HCEC 1CT (cell line): Measurements from ENCODE around the gene LENG9.
A peak's percentile ranks its signal among the peaks of the same experiment; 100 is the strongest.
"Not testable (repeated sequence)": the region's sequence is repeated elsewhere in the genome, so short reads cannot be mapped to it uniquely, and the experiment has no call there.

ENCODE experiments used
- DNase-seq: peaks from one replicate; pipeline ENCODE4 v3.0.0-alpha.2; 2017

LENG9 gene

GRCh38 chr19:54457773-54458647 is 5.6 kb downstream of the LENG9 start:
- no peak for DNase-seq

- no peak for DNase-seq
Measured at GRCh38 chr19:54456423-54457373, 6.9 kb downstream of the LENG9 start.

- DNase-seq = no peak
Measured at GRCh38 chr19:54455786-54456422, 7.7 kb downstream of the LENG9 start.

GRCh38 chr19:54454781-54455675 is 8.6 kb downstream of the LENG9 start:
- DNase-seq = no peak

- no peak for DNase-seq
Measured at GRCh38 chr19:54453921-54454780, 9.4 kb downstream of the LENG9 start.

GRCh38 chr19:54452626-54453025 is 11.0 kb downstream of the LENG9 start:
- no peak for DNase-seq

GRCh38 chr19:54451997-54452396 is 11.6 kb downstream of the LENG9 start:
- no peak for DNase-seq

DNA sequence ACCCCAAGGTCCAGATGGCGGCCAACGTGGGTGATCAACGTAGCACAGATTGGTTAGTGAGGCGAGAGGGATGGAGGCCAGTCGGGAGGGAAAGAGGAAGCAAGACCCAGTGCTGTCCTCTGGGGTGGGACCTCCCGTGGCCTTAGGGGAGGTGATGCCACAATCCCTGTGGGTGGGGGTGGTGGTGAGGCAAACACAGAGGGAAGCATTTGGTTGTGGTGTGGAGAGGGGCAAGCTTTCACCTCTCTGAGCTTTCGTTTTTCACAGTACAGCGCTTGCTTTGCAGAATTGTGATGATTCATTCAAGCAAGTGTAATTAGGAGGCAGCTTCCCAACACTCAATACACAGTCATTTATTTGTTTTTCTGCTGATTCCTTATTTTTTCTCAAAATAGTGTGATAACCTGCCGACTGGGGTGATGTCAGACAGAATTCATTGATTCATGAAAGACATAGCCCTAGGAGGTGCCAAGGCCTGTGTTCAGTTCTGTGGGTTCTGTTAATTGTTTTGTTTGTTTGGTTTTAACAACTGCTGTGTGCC is 12.2 kb downstream of the LENG9 start:
- DNase-seq = no peak

DNA sequence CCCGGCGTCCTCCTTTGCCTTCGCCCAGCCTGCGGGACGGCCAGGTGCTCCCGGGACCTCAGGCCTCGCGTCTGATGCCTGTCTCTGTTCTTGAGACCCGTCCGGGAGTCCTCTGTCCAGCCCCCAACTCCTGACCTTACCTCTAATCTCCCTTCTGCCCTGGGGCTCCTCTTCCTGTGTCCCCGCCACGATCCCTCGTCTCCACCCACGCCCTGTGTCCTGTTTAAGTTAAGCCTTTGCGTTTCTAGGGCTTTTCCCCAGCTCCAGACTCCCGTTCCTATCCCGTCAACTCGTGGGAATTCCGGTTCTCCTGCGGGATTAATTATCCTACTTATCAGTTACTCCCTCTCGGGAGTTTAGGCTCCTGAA is 13.9 kb downstream of the LENG9 start:
- no peak for DNase-seq

DNA sequence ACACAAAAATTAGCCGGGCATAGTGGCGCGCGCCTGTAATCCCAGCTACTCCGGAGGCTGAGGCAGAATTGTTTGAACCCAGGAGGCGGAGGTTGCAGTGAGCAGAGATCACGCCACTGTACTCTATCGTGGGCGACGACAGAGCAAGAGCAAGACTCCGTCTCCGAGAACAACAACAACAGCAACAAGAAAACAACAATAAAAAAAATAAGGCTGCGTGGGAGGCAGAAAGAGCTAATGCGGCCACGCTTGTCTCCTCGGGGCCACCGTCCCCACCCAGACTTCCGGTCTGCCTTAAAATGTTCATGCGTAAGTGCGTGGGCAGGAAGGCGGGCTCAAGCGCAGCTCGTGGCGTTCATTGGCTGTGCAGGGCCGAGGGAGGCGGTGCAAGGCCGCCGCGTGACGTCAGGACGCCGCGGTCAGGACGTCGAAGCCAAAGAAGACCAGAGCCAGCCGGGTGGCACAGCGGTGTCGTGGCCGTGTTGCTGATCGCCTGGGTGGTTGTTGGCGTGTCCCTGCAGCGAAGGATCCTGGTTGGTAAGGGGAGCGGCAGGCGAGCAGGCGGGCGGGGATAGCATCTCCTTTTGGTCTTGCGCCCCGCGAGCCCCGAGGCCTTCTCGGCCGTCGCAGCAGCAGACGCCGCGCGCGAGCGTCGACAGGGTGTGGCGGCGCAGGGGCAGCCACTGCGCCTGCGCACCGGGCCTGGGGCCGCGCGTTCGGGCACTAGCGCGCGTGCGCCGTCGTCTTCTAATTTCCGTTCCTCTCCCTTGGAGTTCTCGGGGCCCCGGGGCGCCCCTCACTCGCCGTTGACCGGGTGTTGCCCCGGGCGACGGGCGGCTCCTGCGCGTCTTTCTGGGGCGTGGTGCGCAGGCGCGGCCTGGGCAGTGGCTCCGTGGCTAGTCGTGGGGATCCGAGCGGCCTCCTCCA is 14.5 kb downstream of the LENG9 start, which contains the start of gene LENG8:
Gene LENG8, plus strand, starts transcription at position 426 of the 927 bp plus-strand sequence. CDS start 2,146 bp downstream, outside the sequence.
- DNase-seq = peak; percentile 98

- DNase-seq = peak; percentile 60
Measured at GRCh38 chr19:54448040-54448773, 15.4 kb downstream of the LENG9 start.

GRCh38 chr19:54446349-54446748 is 17.2 kb downstream of the LENG9 start:
- DNase-seq = not testable (repeated sequence)

- no peak for DNase-seq
Measured at GRCh38 chr19:54444737-54445136, 18.8 kb downstream of the LENG9 start.

- DNase-seq = no peak
Measured at GRCh38 chr19:54440641-54441040, 22.9 kb downstream of the LENG9 start.

- DNase-seq = no peak
Measured at GRCh38 chr19:54439174-54439851, 24.3 kb downstream of the LENG9 start.

DNA sequence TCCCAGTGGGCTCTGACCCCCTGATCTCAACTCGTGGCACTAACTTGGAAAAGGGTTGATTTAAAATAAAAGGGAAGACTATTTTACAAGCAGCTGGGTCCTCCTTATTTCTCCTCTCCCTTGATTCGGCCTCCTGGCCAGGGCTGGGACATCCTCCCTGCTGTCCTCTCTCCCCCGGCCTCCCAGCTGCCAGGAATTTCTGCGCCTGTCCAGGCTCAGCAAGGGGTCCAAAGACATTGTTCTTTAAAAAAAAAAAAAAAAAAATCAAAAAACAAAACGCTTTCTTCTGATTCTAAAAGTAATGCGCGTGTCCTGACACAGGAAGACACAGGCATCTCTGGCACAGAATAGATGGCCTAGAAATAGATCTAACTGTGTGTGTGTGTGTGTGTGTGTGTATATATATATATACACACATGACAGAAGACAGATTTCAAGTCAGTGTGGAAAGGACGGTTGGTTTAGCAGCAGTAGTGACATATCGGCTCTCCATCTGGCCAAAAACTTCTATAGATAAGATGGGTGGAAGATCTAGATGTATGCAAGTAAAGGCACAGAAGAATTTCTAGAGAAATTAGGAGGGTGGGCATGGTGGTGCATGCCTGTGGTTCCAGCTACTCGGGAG is 26.8 kb downstream of the LENG9 start:
- DNase-seq = no peak

DNA sequence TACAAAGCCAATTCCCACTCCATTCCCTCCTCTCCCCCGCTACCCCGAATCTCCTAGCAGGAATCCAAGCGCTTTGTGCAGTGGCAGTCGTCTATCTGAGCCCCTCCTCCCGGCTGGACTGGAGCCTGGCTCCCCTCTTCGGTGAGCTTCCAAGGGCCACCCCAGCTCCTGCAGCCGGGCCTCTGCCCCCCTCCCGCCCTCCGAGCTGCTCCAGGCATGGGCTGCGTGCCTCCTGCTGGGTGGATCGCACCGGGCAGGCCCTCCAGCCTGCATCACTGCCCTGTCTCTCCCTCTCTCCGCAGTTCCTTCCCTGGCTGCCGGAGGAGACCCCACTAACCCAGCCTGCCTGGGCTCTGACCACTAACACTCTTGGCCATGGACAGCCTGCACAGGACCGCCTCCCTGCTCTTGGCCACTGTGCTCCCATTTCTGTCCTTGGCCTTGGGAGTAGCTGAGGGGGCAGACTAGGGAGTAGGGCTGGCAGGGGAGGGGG is 27.5 kb downstream of the LENG9 start:
- DNase-seq = no peak
